ENCODE results near the gene FOXP1. TPM values are rescaled to one million over a fixed set of nuclear protein-coding genes. Genes with fewer than 3 reads are reported as not detected.

The FOXP1 gene
- total RNA-seq, 2 donors from 2014 or later: 109 to 112 TPM

DNA sequence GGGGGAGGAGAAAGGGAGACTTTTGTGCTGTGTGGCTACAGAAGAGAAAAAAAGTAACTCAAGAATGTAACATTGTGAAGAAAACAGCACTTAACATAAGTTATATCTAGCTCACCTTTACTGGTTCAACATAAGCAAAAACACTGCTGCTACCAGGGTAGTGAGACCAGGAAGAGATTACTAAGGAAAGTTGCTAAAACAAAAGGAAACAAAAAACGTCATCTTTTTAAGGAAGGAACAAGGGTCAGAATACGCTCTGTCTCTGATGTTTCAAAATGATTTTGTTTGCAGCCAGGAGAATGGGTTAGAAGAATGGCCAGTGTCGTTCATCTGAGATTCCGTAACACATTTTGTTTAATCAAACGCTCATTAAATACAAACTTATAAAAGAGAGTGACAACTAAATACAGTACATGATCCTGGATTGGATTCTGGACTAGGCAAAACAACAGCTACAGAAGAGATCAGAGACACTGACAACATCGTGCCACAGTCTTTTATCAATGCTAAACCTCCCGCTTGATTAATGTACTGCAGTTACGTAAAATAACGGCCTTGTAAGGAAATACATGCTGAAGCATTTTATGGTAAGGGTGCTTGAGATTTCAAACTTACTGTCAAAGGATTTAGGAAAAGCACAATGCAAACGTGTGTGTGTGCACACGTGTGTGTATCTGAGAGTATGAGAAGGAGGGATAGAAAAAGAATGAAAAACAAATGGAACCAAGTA, 67.7 kb downstream of the FOXP1 start:
- DNase-seq (ENCODE audit: low spot score): no peak
- intact Hi-C loops (cut with DNase I): no loop called here

GRCh38 chr3:71514621-71515020, 68.9 kb downstream of the FOXP1 start:
- intact Hi-C loops (cut with DNase I): no loop called here
- DNase-seq (ENCODE audit: low spot score): no peak

GRCh38 chr3:71513515-71513914, 70.0 kb downstream of the FOXP1 start:
- no peak for DNase-seq (ENCODE audit: low spot score)
- intact Hi-C loops (cut with DNase I): no loop called here

GRCh38 chr3:71513081-71513480, 70.4 kb downstream of the FOXP1 start:
- no peak for DNase-seq (ENCODE audit: low spot score)
- intact Hi-C loops (cut with DNase I): no loop called here

DNA sequence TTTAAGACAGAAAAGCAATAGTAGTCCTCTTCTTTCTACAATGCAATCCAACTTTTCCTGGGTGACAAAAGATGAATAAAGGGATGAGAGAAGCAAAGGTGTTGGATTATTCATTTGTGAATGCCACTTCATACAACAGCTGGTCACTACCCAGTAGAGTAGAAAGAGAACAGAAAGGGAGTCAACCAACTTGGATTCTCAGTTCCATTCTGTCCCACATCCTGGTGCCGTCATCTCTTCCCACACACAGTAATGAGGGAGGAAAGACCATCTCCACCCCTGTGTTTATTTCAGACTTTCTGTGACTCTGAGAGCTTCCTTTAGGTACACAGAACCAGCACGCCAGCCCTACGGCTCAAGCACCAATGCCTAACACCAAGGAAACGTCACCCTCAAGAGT, 71.0 kb downstream of the FOXP1 start:
- no peak for DNase-seq (ENCODE audit: low spot score)
- intact Hi-C loops (cut with DNase I): no loop called here

DNA sequence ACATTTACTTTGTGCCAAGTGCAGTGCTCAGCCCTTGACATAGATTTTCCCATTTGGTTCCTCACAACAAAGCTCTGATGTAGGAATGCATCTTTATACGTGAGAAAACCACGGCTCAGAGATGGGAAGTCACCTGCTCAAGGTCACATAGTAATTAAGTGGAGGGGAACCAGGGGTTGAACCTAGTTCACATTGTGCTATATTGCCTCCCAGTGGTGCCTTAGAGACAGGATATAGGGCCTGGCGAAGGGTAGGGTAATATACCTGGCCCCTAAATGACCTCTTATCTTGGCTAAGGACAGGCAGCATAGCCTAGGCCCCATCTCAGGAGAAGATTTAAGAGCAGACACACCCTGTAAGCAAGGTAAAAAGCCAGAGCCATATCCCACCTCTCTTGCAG, 71.5 kb downstream of the FOXP1 start:
- DNase-seq (ENCODE audit: low spot score): no peak
- intact Hi-C loops (cut with DNase I): no loop called here

GRCh38 chr3:71511446-71511845, 72.1 kb downstream of the FOXP1 start:
- no peak for DNase-seq (ENCODE audit: low spot score)
- intact Hi-C loops (cut with DNase I): no loop called here

DNA sequence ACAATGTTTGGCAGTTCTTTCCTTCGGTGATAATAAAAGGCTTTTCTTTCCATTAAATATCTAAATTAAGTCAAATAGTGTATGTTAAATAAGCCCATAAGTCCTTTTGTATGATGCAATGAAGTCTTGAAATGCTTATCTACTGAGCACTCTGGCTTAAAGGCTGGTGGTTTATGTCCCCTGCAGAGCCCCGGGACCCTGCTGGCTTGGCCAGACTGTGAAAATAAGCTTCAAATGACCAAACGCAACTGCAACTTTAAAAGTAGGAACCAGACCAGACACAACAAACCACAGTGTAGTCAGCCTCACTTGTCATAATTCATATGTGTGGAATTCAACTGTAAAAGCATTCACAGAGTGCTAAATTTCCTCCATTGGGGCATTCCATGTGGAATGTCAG, 72.5 kb downstream of the FOXP1 start:
- no peak for DNase-seq (ENCODE audit: low spot score)
- intact Hi-C loops (cut with DNase I): no loop called here

DNA sequence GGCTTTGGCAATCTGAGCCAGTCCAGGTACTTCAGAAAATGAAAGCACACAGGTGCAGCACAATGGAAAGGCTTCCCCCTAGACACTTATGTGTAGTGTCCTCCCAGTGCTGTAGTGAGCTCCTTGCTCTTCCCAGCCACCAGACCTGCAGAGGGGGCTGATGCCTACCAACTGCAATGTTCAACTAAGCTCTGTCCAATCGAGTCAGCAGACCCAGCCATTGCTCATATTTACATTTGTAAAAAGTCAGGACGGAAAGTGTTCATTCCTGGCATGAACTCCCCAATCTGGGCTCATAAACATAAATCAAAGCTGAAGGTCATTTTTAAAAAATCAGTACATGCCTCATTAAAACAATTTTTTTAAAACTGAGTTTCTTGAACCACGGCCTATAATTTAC, 73.0 kb downstream of the FOXP1 start:
- intact Hi-C loops (cut with DNase I): no loop called here
- DNase-seq (ENCODE audit: low spot score): no peak

- intact Hi-C loops (cut with DNase I): no loop called here
- DNase-seq (ENCODE audit: low spot score): no peak
Observed at GRCh38 chr3:71509066-71509465, 74.5 kb downstream of the FOXP1 start.

DNA sequence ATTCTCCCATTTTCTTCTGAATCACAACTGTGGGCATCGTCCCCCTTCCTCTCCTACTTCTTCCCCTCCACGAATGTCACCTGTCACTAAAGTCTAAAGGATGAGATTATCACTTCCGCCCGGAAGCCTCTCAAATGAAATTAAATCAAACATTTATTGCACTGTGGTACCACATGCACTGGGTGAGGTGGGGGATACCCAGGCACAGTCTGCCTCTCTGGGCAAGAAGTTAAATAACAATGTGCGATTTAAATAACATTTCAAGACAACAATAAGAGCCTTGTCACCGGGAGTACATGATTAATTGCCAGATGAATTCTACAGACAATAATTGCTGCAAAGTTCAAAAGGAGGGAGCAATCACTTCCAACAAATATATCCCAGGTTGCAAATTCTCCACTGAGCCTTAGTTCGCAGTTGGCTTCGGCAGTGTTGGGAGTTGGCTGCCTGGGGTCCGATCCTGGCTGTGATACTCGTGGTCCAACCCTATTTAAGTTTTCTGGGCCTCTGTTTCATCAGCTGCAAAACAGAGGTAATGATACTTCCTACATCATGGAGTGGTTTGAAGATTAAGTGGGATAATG, 77.7 kb downstream of the FOXP1 start:
- DNase-seq (ENCODE audit: low spot score): no peak

GRCh38 chr3:71504250-71505036, 79.1 kb downstream of the FOXP1 start:
- intact Hi-C loops (cut with DNase I): no loop called here
- DNase-seq (ENCODE audit: low spot score): no peak

More for the DNA sequence above, 77.7 kb downstream of the FOXP1 start:
- intact Hi-C loops (cut with DNase I): no loop called here

DNA sequence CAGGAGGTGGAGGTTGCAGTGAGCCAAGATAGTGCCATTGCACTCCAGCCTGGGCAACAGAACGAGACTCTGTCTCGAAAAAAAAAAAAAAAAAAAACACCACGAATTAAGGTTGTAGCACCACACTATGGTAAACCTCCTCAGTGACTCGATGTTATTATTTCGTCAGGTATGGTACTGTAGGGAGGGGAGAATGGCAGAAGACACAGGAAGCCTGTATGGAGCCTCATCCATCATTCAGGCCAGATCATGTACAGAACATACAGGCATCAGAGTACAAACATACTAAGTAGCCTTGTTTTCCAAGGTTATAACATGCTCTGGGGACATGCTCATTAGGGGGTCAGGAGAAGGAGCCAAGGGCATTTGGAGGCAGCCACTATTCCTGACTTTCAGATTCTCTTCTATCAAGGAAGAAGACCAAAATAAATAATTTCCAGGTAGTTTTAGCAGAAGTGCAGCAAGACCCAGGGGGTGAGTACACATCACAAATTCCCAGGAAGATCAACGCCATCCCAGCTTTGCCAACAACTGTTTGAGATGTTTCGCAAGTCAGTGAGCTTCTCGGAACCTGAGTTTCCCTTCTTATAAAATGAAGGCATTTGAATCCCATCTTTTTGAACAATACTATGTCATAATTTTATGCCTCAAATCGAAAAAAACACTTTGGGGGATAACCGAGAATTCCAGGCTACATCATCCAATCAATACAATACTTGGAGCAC, 79.8 kb downstream of the FOXP1 start:
- intact Hi-C loops (cut with DNase I): no loop called here

DNA sequence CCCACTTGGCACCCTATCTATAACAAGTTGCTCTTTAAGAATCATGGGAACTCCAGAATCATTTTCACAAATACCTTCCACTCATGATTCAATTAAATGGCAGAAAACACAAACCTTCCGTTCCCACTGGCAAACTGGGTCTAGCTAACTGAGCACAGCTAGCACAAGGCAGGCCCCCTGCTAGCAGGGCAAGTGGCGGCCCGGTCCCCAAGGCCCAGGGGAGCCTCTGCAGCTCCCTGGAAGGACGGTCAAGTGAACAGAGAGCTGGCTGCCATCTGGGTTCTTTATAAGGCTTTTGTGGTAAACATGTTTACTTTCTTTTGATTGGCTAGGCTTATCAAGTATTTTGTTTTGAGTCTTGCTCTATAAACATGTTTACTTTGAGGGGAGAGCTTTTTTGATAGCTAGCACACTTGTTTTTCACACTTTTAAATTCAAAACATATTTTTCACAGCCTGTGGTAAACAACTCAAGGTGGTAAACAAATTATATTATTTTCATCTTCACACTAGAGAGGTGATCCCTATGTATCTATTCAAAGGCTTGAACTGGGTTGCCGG, 81.4 kb downstream of the FOXP1 start:
- intact Hi-C loops (cut with DNase I): no loop called here
- DNase-seq (ENCODE audit: low spot score): no peak

More for the DNA sequence above, 79.8 kb downstream of the FOXP1 start:
- DNase-seq (ENCODE audit: low spot score): no peak

- intact Hi-C loops (cut with DNase I): no loop called here
Observed at GRCh38 chr3:71500696-71501095, 82.8 kb downstream of the FOXP1 start.

DNA sequence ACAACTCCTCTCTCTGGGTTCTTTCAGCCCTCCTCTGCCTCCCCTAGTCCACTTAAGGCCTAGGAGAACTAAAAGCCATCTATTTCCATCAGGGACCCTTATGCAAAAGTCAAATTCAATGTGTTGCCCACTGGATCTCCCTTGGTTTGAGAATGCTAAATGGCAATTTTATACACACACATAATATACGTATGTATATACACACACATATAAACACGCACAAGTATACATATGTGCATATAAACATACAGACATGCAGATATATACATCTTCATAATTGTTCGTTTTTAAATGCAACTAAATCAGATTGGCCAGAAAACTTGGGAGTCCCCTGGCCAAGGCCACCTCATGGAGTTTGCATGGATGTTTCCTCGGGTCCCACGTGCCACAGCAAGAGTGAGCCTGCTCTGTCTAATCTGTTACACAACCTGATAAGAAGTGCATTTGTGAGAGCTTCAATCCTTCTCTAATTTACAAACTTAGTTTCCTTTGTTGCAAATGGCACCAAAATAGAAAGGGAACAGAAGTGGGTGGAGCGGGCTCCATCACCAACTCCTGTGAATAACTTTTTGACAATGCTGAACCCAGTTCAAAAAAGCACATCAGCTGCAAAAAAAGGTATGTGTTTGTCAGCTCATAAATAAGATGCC, 84.2 kb downstream of the FOXP1 start:
- intact Hi-C loops (cut with DNase I): no loop called here
- no peak for DNase-seq (ENCODE audit: low spot score)

More at GRCh38 chr3:71500696-71501095, 82.8 kb downstream of the FOXP1 start:
- DNase-seq (ENCODE audit: low spot score): no peak

DNA sequence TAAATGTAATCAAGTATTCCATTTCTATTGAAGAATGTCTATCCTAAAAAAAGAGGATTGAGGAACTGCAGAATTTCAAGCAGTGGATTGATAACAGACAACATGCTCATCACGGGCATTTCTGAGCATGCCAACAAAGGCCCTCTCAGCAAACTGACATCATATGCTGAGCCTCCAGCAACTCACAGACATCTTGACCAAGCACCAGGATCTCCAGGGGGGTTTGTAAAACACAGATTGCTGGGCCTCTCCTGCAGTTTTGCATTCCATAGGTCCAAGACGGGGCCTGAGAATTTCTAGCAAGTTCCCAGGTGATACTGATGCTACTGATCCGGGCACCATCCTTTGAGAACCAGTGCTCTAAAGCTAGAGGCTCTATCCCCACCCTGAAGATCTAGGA, 85.0 kb downstream of the FOXP1 start:
- no peak for DNase-seq (ENCODE audit: low spot score)
- intact Hi-C loops (cut with DNase I): no loop called here

GRCh38 chr3:71497971-71498444, 85.5 kb downstream of the FOXP1 start:
- intact Hi-C loops (cut with DNase I): no loop called here
- no peak for DNase-seq (ENCODE audit: low spot score)

- intact Hi-C loops (cut with DNase I): no loop called here
- DNase-seq (ENCODE audit: low spot score): no peak
Observed at GRCh38 chr3:71497367-71497897, 86.1 kb downstream of the FOXP1 start.
